Subcutaneous adipose tissue (tissue), 4 donors: ENCODE data around the gene DSG3. TPM values are rescaled to one million over a fixed set of nuclear protein-coding genes. Genes with fewer than 3 reads are reported as not detected.

Experiments used
- CTCF ChIP-seq: fragments of 450-650 bp; IDR thresholded peaks from one replicate; pipeline ENCODE4 v1.5.1; 2016; ENCODE audit warnings: low read depth, mild to moderate bottlenecking, control low read depth, antibody characterized with exemption, moderate library complexity
- total RNA-seq, 4 donors: library from RNA; depleted of rRNA; stranded (reverse); fragments of >200 nt; gene quantifications; one replicate each; pipeline ENCODE4 v1.1.0, GENCODE V29; 2016

Gene DSG3
- total RNA-seq, 4 donors from 2014 or later = not detected

GRCh38 chr18:31526374-31526773 lies 78.8 kb downstream of the DSG3 start:
- TF ChIP-seq CTCF = no peak

Other genes with a start within 250 kb of the DSG3 start
- not detected for gene DSG1, start 129.6 kb upstream of the DSG3 start, total RNA-seq
- not detected for gene DSG4, start 71.0 kb upstream of the DSG3 start, total RNA-seq
- 10 to 100 TPM; 10.8 to 39.9 (median 18.8) TPM for gene DSG2, start 50.4 kb downstream of the DSG3 start, total RNA-seq
- gene TTR, start 144.1 kb downstream of the DSG3 start, total RNA-seq = not detected
- 1 to 10 TPM; 1.7 to 4.2 (median 2.5) TPM for gene B4GALT6, start 236.8 kb downstream of the DSG3 start, total RNA-seq